Karpas-422 (cell line): ENCODE measurements around the gene PEX19. TPM values are rescaled to one million over a fixed set of nuclear protein-coding genes. Genes with fewer than 3 reads are reported as not detected.
A peak's percentile ranks its signal among the peaks of the same experiment; 100 is the strongest.

Source experiments
- DNase-seq: peaks from one replicate; pipeline ENCODE4 v3.0.0-alpha.2; 2015
- H2AFZ ChIP-seq: fragments of 200-600 bp; sonication (generic); 2 replicates; pipeline ENCODE4 v1.6.1; 2014; ENCODE audit warnings: antibody characterized with exemption, low read length, mixed read lengths
- H3K27ac ChIP-seq: fragments of 200-600 bp; sonication (generic); 2 replicates; pipeline ENCODE4 v1.5.1; 2014; ENCODE audit warnings: mild to moderate bottlenecking, low read length, moderate library complexity
- H3K27me3 ChIP-seq: fragments of 200-600 bp; sonication (generic); 2 replicates; pipeline ENCODE4 v1.6.1; 2014; ENCODE audit warnings: low read length, mixed read lengths
- H3K36me3 ChIP-seq: fragments of 200-600 bp; sonication (generic); 2 replicates; pipeline ENCODE4 v1.6.1; 2014; ENCODE audit warnings: low read length, mixed read lengths; ENCODE audit not compliant: insufficient read depth
- H3K4me1 ChIP-seq: fragments of 200-600 bp; sonication (generic); 2 replicates; pipeline ENCODE4 v1.6.1; 2014; ENCODE audit warnings: mild to moderate bottlenecking, low read length, mixed read lengths
- H3K4me2 ChIP-seq: fragments of 200-600 bp; sonication (generic); 2 replicates; pipeline ENCODE4 v1.6.1; 2014; ENCODE audit warnings: low read length, low read depth, mild to moderate bottlenecking; ENCODE audit not compliant: poor library complexity, severe bottlenecking
- H3K4me3 ChIP-seq: fragments of 200-600 bp; sonication (generic); 2 replicates; pipeline ENCODE4 v1.5.1; 2014; ENCODE audit warnings: mild to moderate bottlenecking, antibody characterized with exemption, low read length, mixed read lengths
- H3K79me2 ChIP-seq: fragments of 200-600 bp; sonication (generic); 2 replicates; pipeline ENCODE4 v1.6.1; 2014; ENCODE audit warnings: mild to moderate bottlenecking, low read length, mixed read lengths
- H3K9ac ChIP-seq: fragments of 200-600 bp; sonication (generic); 2 replicates; pipeline ENCODE4 v1.6.0; 2014; ENCODE audit warnings: low read length
- H3K9me2 ChIP-seq: fragments of 200-600 bp; sonication (generic), shearing (Covaris generic); replicated peaks from 2 replicates; pipeline ENCODE4 v1.6.0; 2014; ENCODE audit warnings: mild to moderate bottlenecking, low read length, moderate library complexity; ENCODE audit not compliant: insufficient read depth
- H3K9me3 ChIP-seq: fragments of 300-700, 200-600 bp; sonication (generic); 2 replicates; pipeline ENCODE4 v1.6.1; 2014; ENCODE audit warnings: low read length, mixed read lengths
- H4K20me1 ChIP-seq: fragments of 200-600 bp; sonication (generic); 2 replicates; pipeline ENCODE4 v1.6.1; 2014; ENCODE audit warnings: mild to moderate bottlenecking, antibody characterized with exemption, low read length, low read depth; ENCODE audit not compliant: insufficient read depth
- total RNA-seq: library from RNA; depleted of rRNA; stranded (reverse); fragments of >200 nt; shearing (Covaris generic); gene quantifications from 2 replicates; pipeline ENCODE4 v1.2.3, GENCODE V29; 2014; ENCODE audit warnings: low replicate concordance

The PEX19 gene
- total RNA-seq, 1 experiment from 2014 or later, result 29.3 TPM

GRCh38 chr1:160256396-160257046 lies 28.4 kb downstream of the PEX19 start:
- Histone ChIP-seq H3K27ac (no peak overlapping the region), H3K4me1 (peaks cover 24% of the 10 kb centered on the region), H3K9ac (no peak overlapping the region), H3K9me2 (no peaks in the 10 kb centered on the region), H2AFZ (no peak overlapping the region), H3K9me3 (no peaks in the 10 kb centered on the region), H3K4me2 (peak overlapping the region; percentile 11), H4K20me1 (no peaks in the 10 kb centered on the region), H3K27me3 (no peaks in the 10 kb centered on the region), H3K4me3 (no peak overlapping the region), H3K36me3 (peaks cover 10% of the 10 kb centered on the region; the same call in 1 of the 2 replicates), H3K79me2 (peaks cover 94% of the 10 kb centered on the region)
- DNase-seq, result no peak

GRCh38 chr1:160255781-160256300 lies 29.1 kb downstream of the PEX19 start:
- Histone ChIP-seq H3K4me2 (no peak overlapping the region), H3K4me3 (no peak overlapping the region), H3K27me3 (no peaks in the 10 kb centered on the region), H2AFZ (no peak overlapping the region), H3K9me3 (no peaks in the 10 kb centered on the region), H3K9me2 (no peaks in the 10 kb centered on the region), H3K9ac (no peak overlapping the region), H4K20me1 (no peaks in the 10 kb centered on the region), H3K36me3 (peaks cover 10% of the 10 kb centered on the region; the same call in 1 of the 2 replicates), H3K4me1 (peaks cover 20% of the 10 kb centered on the region), H3K79me2 (peaks cover 94% of the 10 kb centered on the region), H3K27ac (no peak overlapping the region)
- DNase-seq, result no peak

GRCh38 chr1:160251687-160252526 lies 33.0 kb downstream of the PEX19 start:
- DNase-seq, result peak; percentile 85
- Histone ChIP-seq H3K4me2 (no peak overlapping the region), H3K36me3 (peaks cover 10% of the 10 kb centered on the region; the same call in 1 of the 2 replicates), H3K4me3 (no peak overlapping the region), H3K4me1 (no peaks in the 10 kb centered on the region), H3K9ac (no peak overlapping the region), H3K9me2 (no peaks in the 10 kb centered on the region), H2AFZ (no peak overlapping the region), H3K9me3 (no peaks in the 10 kb centered on the region), H3K27ac (no peak overlapping the region), H4K20me1 (no peaks in the 10 kb centered on the region), H3K27me3 (no peaks in the 10 kb centered on the region), H3K79me2 (peaks cover 94% of the 10 kb centered on the region)

GRCh38 chr1:160251011-160251410 lies 33.9 kb downstream of the PEX19 start:
- Histone ChIP-seq H3K27ac (no peak overlapping the region), H3K9me3 (no peaks in the 10 kb centered on the region), H2AFZ (no peak overlapping the region), H3K36me3 (peaks cover 10% of the 10 kb centered on the region; the same call in 1 of the 2 replicates), H3K27me3 (no peaks in the 10 kb centered on the region), H4K20me1 (peaks cover 6% of the 10 kb centered on the region; the same call in 1 of the 2 replicates), H3K4me2 (no peak overlapping the region), H3K9me2 (no peaks in the 10 kb centered on the region), H3K4me3 (no peak overlapping the region), H3K79me2 (peaks cover 94% of the 10 kb centered on the region), H3K4me1 (no peaks in the 10 kb centered on the region), H3K9ac (no peak overlapping the region)
- no peak for DNase-seq

- DNase-seq, result no peak
- peaks cover 92% of the 10 kb centered on the region for H3K79me2 ChIP-seq
- no peaks in the 10 kb centered on the region for H3K4me1 ChIP-seq
- H4K20me1 ChIP-seq, result peaks cover 6% of the 10 kb centered on the region; the same call in 1 of the 2 replicates
- no peaks in the 10 kb centered on the region for H3K27me3 ChIP-seq
- no peaks in the 10 kb centered on the region for H3K9me2 ChIP-seq
- peaks cover 15% of the 10 kb centered on the region; the same call in 1 of the 2 replicates for H3K36me3 ChIP-seq
- H3K9me3 ChIP-seq, result no peaks in the 10 kb centered on the region
- no peak overlapping the region for H3K4me2 ChIP-seq
- H2AFZ ChIP-seq, result no peak overlapping the region
- H3K4me3 ChIP-seq, result no peak overlapping the region
- no peak overlapping the region for H3K27ac ChIP-seq
- H3K9ac ChIP-seq, result no peak overlapping the region
Observed at GRCh38 chr1:160247053-160247452, 37.9 kb downstream of the PEX19 start.

- H3K27me3 ChIP-seq, result no peaks in the 10 kb centered on the region
- H3K9me2 ChIP-seq, result no peaks in the 10 kb centered on the region
- H3K9me3 ChIP-seq, result no peaks in the 10 kb centered on the region
- H3K9ac ChIP-seq, result no peak overlapping the region
- H2AFZ ChIP-seq, result no peak overlapping the region
- H3K4me3 ChIP-seq, result no peak overlapping the region
- H4K20me1 ChIP-seq, result peaks cover 6% of the 10 kb centered on the region; the same call in 1 of the 2 replicates
- H3K4me2 ChIP-seq, result no peak overlapping the region
- DNase-seq, result no peak
- no peak overlapping the region for H3K27ac ChIP-seq
- no peaks in the 10 kb centered on the region for H3K4me1 ChIP-seq
- peaks cover 83% of the 10 kb centered on the region for H3K79me2 ChIP-seq
- peaks cover 21% of the 10 kb centered on the region; the same call in 1 of the 2 replicates for H3K36me3 ChIP-seq
Observed at GRCh38 chr1:160245434-160245833, 39.5 kb downstream of the PEX19 start.

GRCh38 chr1:160244209-160244608 lies 40.7 kb downstream of the PEX19 start:
- DNase-seq, result no peak

GRCh38 chr1:160243767-160244166 lies 41.2 kb downstream of the PEX19 start:
- Histone ChIP-seq H3K36me3 (peaks cover 34% of the 10 kb centered on the region; the same call in 1 of the 2 replicates), H3K9me3 (no peaks in the 10 kb centered on the region), H3K4me2 (no peak overlapping the region), H3K4me1 (no peaks in the 10 kb centered on the region), H2AFZ (no peak overlapping the region), H3K27ac (no peak overlapping the region), H3K9ac (no peak overlapping the region), H3K4me3 (no peak overlapping the region), H3K9me2 (no peaks in the 10 kb centered on the region), H4K20me1 (peaks cover 6% of the 10 kb centered on the region; the same call in 1 of the 2 replicates), H3K79me2 (peaks cover 70% of the 10 kb centered on the region), H3K27me3 (no peaks in the 10 kb centered on the region)
- no peak for DNase-seq

More at GRCh38 chr1:160244209-160244608, 40.7 kb downstream of the PEX19 start:
- Histone ChIP-seq H3K27ac (no peak overlapping the region), H3K27me3 (no peaks in the 10 kb centered on the region), H3K36me3 (peaks cover 33% of the 10 kb centered on the region; the same call in 1 of the 2 replicates), H3K4me3 (no peak overlapping the region), H3K4me2 (no peak overlapping the region), H3K4me1 (no peaks in the 10 kb centered on the region), H3K79me2 (peaks cover 74% of the 10 kb centered on the region), H3K9me3 (no peaks in the 10 kb centered on the region), H3K9ac (no peak overlapping the region), H2AFZ (no peak overlapping the region), H3K9me2 (no peaks in the 10 kb centered on the region), H4K20me1 (peaks cover 6% of the 10 kb centered on the region; the same call in 1 of the 2 replicates)
